HepG2 (cell line): ENCODE measurements around the gene EI24. TPM values are rescaled to one million over a fixed set of nuclear protein-coding genes. Genes with fewer than 3 reads are reported as not detected.

ENCODE experiments used
- FOXK2 ChIP-seq: fragments of 450-650 bp; IDR thresholded peaks from 2 replicates; pipeline ENCODE4 v1.6.1; 2016
- GATAD2A ChIP-seq: IDR thresholded peaks from 2 replicates; pipeline ENCODE4 v1.6.1; 2016
- HNF1A ChIP-seq, 2 experiments: sonication (generic) in 1 of 2; formaldehyde crosslinking in 1 of 2; IDR thresholded peaks; 2 replicates each; pipeline versions ENCODE4 v1.4.0 to v1.6.1; 2016 to 2020; ENCODE audit warnings: borderline replicate concordance in 1 of 2, low read depth in 1 of 2, mild to moderate bottlenecking in 1 of 2, missing genetic modification reagents in 1 of 2
- KLF15 ChIP-seq: sonication (generic); formaldehyde crosslinking; IDR thresholded peaks from 2 replicates; pipeline ENCODE4 v1.8.1; 2023; ENCODE audit warnings: borderline replicate concordance, mild to moderate bottlenecking, inconsistent platforms, missing genetic modification reagents, mixed read lengths
- MXD1 ChIP-seq: sonication (generic); formaldehyde crosslinking; IDR thresholded peaks from 2 replicates; pipeline ENCODE4 v1.4.0; 2020; ENCODE audit warnings: mild to moderate bottlenecking, missing genetic modification reagents
- MYPOP ChIP-seq: sonication (generic); formaldehyde crosslinking; IDR thresholded peaks from 2 replicates; pipeline ENCODE4 v1.8.1; 2023; ENCODE audit warnings: mild to moderate bottlenecking, moderate library complexity, missing genetic modification reagents
- ONECUT2 ChIP-seq: sonication (generic); formaldehyde crosslinking; IDR thresholded peaks from 2 replicates; pipeline ENCODE4 v1.4.0; 2020; ENCODE audit warnings: missing genetic modification reagents
- POLR2AphosphoS5 ChIP-seq: IDR thresholded peaks from 2 replicates; pipeline ENCODE4 v1.6.1; 2012; ENCODE audit warnings: low read depth, low read length
- PTBP1 ChIP-seq: fragments of 200-400 bp; formaldehyde crosslinking; IDR thresholded peaks from 2 replicates; pipeline ENCODE4 v1.6.1; 2018; ENCODE audit warnings: low read length, low read depth; ENCODE audit not compliant: poor library complexity, severe bottlenecking
- SNAPC4 ChIP-seq: sonication (generic); formaldehyde crosslinking; IDR thresholded peaks from 2 replicates; pipeline ENCODE4 v1.4.0; 2020; ENCODE audit warnings: mild to moderate bottlenecking, missing genetic modification reagents
- THAP7 ChIP-seq: sonication (generic); formaldehyde crosslinking; IDR thresholded peaks from 2 replicates; pipeline ENCODE4 v1.8.1; 2023; ENCODE audit warnings: mild to moderate bottlenecking, missing genetic modification reagents
- ZNF230 ChIP-seq: sonication (generic); formaldehyde crosslinking; IDR thresholded peaks from 2 replicates; pipeline ENCODE4 v1.4.0; 2020; ENCODE audit warnings: mild to moderate bottlenecking, missing genetic modification reagents
- ZNF276 ChIP-seq: sonication (generic); formaldehyde crosslinking; IDR thresholded peaks from 2 replicates; pipeline ENCODE4 v1.4.0; 2020; ENCODE audit warnings: mild to moderate bottlenecking, low read depth, missing genetic modification reagents
- ZNF468 ChIP-seq: sonication (generic); formaldehyde crosslinking; IDR thresholded peaks from 2 replicates; pipeline ENCODE4 v1.8.0; 2022; ENCODE audit warnings: mild to moderate bottlenecking, moderate library complexity, missing genetic modification reagents
- ZNF792 ChIP-seq: IDR thresholded peaks from 2 replicates; pipeline ENCODE4 v1.6.1; 2016
- polyA plus RNA-seq, 8 experiments: library from polyadenylated mRNA; depleted of rRNA in 3 of 8; stranded (reverse) in 7 of 8; unstranded in 1 of 8; fragments of >200 nt; fragmentation: Illumina TruSeq in 4 of 8; extraction: Trizol in 4 of 8; gene quantifications; 2 replicates each; pipeline versions ENCODE4 v1.2.1 to v1.2.3, GENCODE V29; 2011 to 2016; ENCODE audit warnings: low read depth in 4 of 8, missing spikeins in 1 of 8, mixed read lengths in 1 of 8; ENCODE audit not compliant: insufficient read depth in 1 of 8
- total RNA-seq, 5 experiments: library from RNA; depleted of rRNA; stranded (reverse); fragments of >200 nt; fragmentation: Illumina TruSeq; extraction: Trizol; gene quantifications; 2 replicates each; pipeline ENCODE4 v1.2.3, GENCODE V29; 2016; ENCODE audit warnings: low read depth in 1 of 5

Gene EI24
- total and polyA plus RNA-seq, 2 of the 13 experiments (the other 11 are each of a cell fraction or from before 2014, with no cell fraction given), result 84.7 to 126 TPM

- TF ChIP-seq ZNF276 (0 out of 2 replicates have a peak, but pooled peaks have one; percentile 66), THAP7 (CRISPR knock-in tag) (no peak), SNAPC4 (no peak), KLF15 (CRISPR knock-in tag) (no peak), HNF1A (IDR thresholded peaks at IDR 0.05; ENCODE audit: low read depth) (no peak), HNF1A (CRISPR knock-in tag; IDR thresholded peaks at IDR 0.05; ENCODE audit: borderline replicate concordance) (no peak), FOXK2 (no peak), ZNF230 (CRISPR knock-in tag) (0 out of 2 replicates have a peak, but pooled peaks have one; percentile 7), MYPOP (CRISPR knock-in tag) (no peak), PTBP1 (no peak), ZNF468 (CRISPR knock-in tag) (no peak), ONECUT2 (peak; percentile 7; the same call in 1 of the 2 replicates), MXD1 (no peak; the same call in 1 of the 2 replicates), POLR2AphosphoS5 (peak; percentile 36; the same call in 1 of the 2 replicates), GATAD2A (CRISPR knock-in tag) (no peak), ZNF792 (CRISPR knock-in tag) (peak; percentile 54)
Measured at GRCh38 chr11:125593114-125593820, 24.0 kb downstream of the EI24 start (continued).
